HepG2 (cell line): ENCODE results near the gene NDUFA8. TPM values are rescaled to one million over a fixed set of nuclear protein-coding genes. Genes with fewer than 3 reads are reported as not detected.
A peak's percentile ranks its signal among the peaks of the same experiment; 100 is the strongest.

Experiments used
- ATAC-seq: fragments of 200-7000 bp; cut with Tn5 transposase; 3 replicates; pipeline ENCODE4 v1.9.1; 2020; ENCODE audit warnings: mild to moderate bottlenecking, moderate library complexity
- BruUV-seq: library from RNA; stranded (reverse); fragments of 400-500 nt; replicated peaks from 2 replicates; lab custom pipeline; 2021; lab: Mats Ljungman, UMichigan
- CTCF ChIA-PET: fragments of 300-600 bp; formaldehyde crosslinking; extraction: SDS; loops from one replicate; lab custom pipeline; 2021; ENCODE audit warnings: low total read pairs, inconsistent platforms, low intra/inter-chr PET ratio; lab: Yijun Ruan, JAX
- POLR2A ChIA-PET: fragments of 350-600 bp; sonication (Branson Sonifier 250); formaldehyde crosslinking; loops from one replicate; lab custom pipeline; 2020; ENCODE audit warnings: antibody characterized with exemption, inconsistent platforms; lab: Yijun Ruan, JAX
- DNase-seq: peaks from one replicate; pipeline ENCODE4 v3.0.0-alpha.2; 2015; ENCODE audit warnings: low spot score
- FAIRE-seq: peaks from 3 replicates; lab custom pipeline; 2011; peaks lifted over from hg19 to GRCh38; lab: Jason Lieb, UNC
- H2AFZ ChIP-seq: one replicate; pipeline ENCODE4 v1.6.1; 2011; ENCODE audit warnings: low read length, inconsistent platforms
- H3K27ac ChIP-seq: fragments of 300-600 bp; 3 replicates; pipeline ENCODE4 v1.8.0; 2011; ENCODE audit warnings: mixed run types, mild to moderate bottlenecking, mixed read lengths, low read length, inconsistent platforms; ENCODE audit not compliant: insufficient read depth; ENCODE audit errors: extremely low read length
- H3K27me3 ChIP-seq, 2 experiments: fragments of 200-600 bp in 1 of 2; 2 replicates in 1 of 2; 3 replicates in 1 of 2; pipeline versions ENCODE4 v1.6.0 to v1.8.0; 2011; ENCODE audit warnings: low read length in 2 of 2, mild to moderate bottlenecking in 2 of 2, moderate library complexity in 2 of 2, inconsistent platforms in 1 of 2; ENCODE audit not compliant: insufficient read depth in 2 of 2, control insufficient read depth in 1 of 2
- H3K36me3 ChIP-seq, 2 experiments: fragments of 200-600 bp in 1 of 2; replicated peaks in 1 of 2; 2 replicates in 1 of 2; 3 replicates in 1 of 2; pipeline versions ENCODE4 v1.5.1 to v1.8.0; 2011; ENCODE audit warnings: low read length in 2 of 2, inconsistent platforms in 1 of 2; ENCODE audit not compliant: insufficient read depth in 2 of 2, control insufficient read depth in 1 of 2
- H3K4me1 ChIP-seq: 2 replicates; pipeline ENCODE4 v1.5.1; 2012; ENCODE audit warnings: low read length, inconsistent platforms; ENCODE audit not compliant: insufficient read depth
- H3K4me2 ChIP-seq: 2 replicates; pipeline ENCODE4 v1.6.0; 2011; ENCODE audit warnings: low read depth, low read length, inconsistent platforms
- H3K4me3 ChIP-seq, 3 experiments: fragments of 200-600 bp in 1 of 3; sonication (generic), shearing (Covaris generic) in 1 of 3; replicated peaks in 1 of 3; 2 replicates each; pipeline ENCODE4 v1.5.1; 2011 to 2016; ENCODE audit warnings: low read length in 3 of 3, inconsistent platforms in 2 of 3, low read depth in 2 of 3, mild to moderate bottlenecking in 2 of 3, control low read depth in 1 of 3, mixed read lengths in 1 of 3; ENCODE audit not compliant: insufficient read depth in 1 of 3
- H3K79me2 ChIP-seq: one replicate; pipeline ENCODE4 v1.6.1; 2011; ENCODE audit warnings: low read length, inconsistent platforms; ENCODE audit not compliant: insufficient read depth
- H3K9ac ChIP-seq: 2 replicates; pipeline ENCODE4 v1.6.0; 2011; ENCODE audit warnings: mild to moderate bottlenecking, low read depth, low read length, inconsistent platforms; ENCODE audit not compliant: insufficient read depth
- H3K9me3 ChIP-seq: 2 replicates; pipeline ENCODE4 v1.5.1; 2012; ENCODE audit warnings: mild to moderate bottlenecking, low read length
- H4K20me1 ChIP-seq: 2 replicates; pipeline ENCODE4 v1.6.0; 2011; ENCODE audit warnings: inconsistent platforms, mild to moderate bottlenecking, low read length, moderate library complexity; ENCODE audit not compliant: insufficient read depth
- ATAD3A ChIP-seq: sonication (generic); formaldehyde crosslinking; IDR thresholded peaks from 2 replicates; pipeline ENCODE4 v1.4.0; 2020; ENCODE audit warnings: missing genetic modification reagents
- CTCF ChIP-seq: sonication (generic); formaldehyde crosslinking; IDR thresholded peaks from 2 replicates; pipeline ENCODE4 v1.5.0; 2020; ENCODE audit warnings: mild to moderate bottlenecking, missing genetic modification reagents, moderate library complexity
- FOXA1 ChIP-seq, 2 experiments: fragments of 450-650 bp in 1 of 2; sonication (generic) in 1 of 2; formaldehyde crosslinking in 1 of 2; IDR thresholded peaks; 2 replicates each; pipeline versions ENCODE4 v1.4.0 to v1.6.1; 2016 to 2020; ENCODE audit warnings: missing genetic modification reagents in 1 of 2
- FOXA3 ChIP-seq: IDR thresholded peaks from 2 replicates; pipeline ENCODE4 v1.6.1; 2016; ENCODE audit warnings: missing genetic modification reagents, missing compliant biosample characterization
- KDM5A ChIP-seq: fragments of 200-600 bp; sonication (generic); IDR thresholded peaks from 2 replicates; pipeline ENCODE4 v1.7.0; 2018; ENCODE audit warnings: antibody characterized with exemption, mild to moderate bottlenecking, low read length, borderline replicate concordance
- RAD21 ChIP-seq: fragments of 450-650 bp; formaldehyde crosslinking; IDR thresholded peaks from 2 replicates; pipeline ENCODE4 v1.5.0; 2020; ENCODE audit warnings: mild to moderate bottlenecking
- SMC3 ChIP-seq: IDR thresholded peaks from 2 replicates; pipeline ENCODE4 v1.6.1; 2011; ENCODE audit warnings: low read length, improper control_type of control experiment
- STAG1 ChIP-seq: sonication (generic); formaldehyde crosslinking; IDR thresholded peaks from 2 replicates; pipeline ENCODE4 v1.4.0; 2020; ENCODE audit warnings: missing genetic modification reagents
- TEAD2 ChIP-seq: sonication (generic); formaldehyde crosslinking; IDR thresholded peaks from 2 replicates; pipeline ENCODE4 v1.9.0; 2021; ENCODE audit warnings: missing genetic modification reagents
- ZMAT5 ChIP-seq: sonication (generic); formaldehyde crosslinking; IDR thresholded peaks from 2 replicates; pipeline ENCODE4 v1.5.0; 2020; ENCODE audit warnings: mild to moderate bottlenecking, low read depth, missing genetic modification reagents, borderline replicate concordance
- ZNF207 ChIP-seq: fragments of 450-650 bp; IDR thresholded peaks from 2 replicates; pipeline ENCODE4 v1.6.1; 2016; ENCODE audit warnings: antibody characterized with exemption, borderline replicate concordance
- ZSCAN12 ChIP-seq: sonication (generic); formaldehyde crosslinking; IDR thresholded peaks from 2 replicates; pipeline ENCODE4 v1.9.0; 2021; ENCODE audit warnings: mild to moderate bottlenecking, missing genetic modification reagents
- WGBS: methylation state at CpG from one replicate; pipeline ENCODE4 v1.1.6; 2017; ENCODE audit warnings: low lambda C conversion rate; 5-methylcytosine and 5-hydroxymethylcytosine counted together
- in situ Hi-C: cut with HindIII; loops from 2 replicates; pipeline ENCODE4 v1.10.0; 2017; ENCODE audit warnings: low pct_unique_long_range_greater_than_20kb; ENCODE audit not compliant: extremely low pct_ligation_motif_present
- intact Hi-C: fragments of 100-400 bp; cut with micrococcal nuclease; formaldehyde crosslinking; loops from one replicate; pipeline ENCODE4 v1.10.0; 2022; ENCODE audit not compliant: unreplicated experiment
- polyA plus RNA-seq, 8 experiments: library from polyadenylated mRNA; depleted of rRNA in 3 of 8; stranded (reverse) in 7 of 8; unstranded in 1 of 8; fragments of >200 nt; fragmentation: Illumina TruSeq in 4 of 8; extraction: Trizol in 4 of 8; gene quantifications; 2 replicates each; pipeline versions ENCODE4 v1.2.1 to v1.2.3, GENCODE V29; 2011 to 2016; ENCODE audit warnings: low read depth in 4 of 8, missing spikeins in 1 of 8, mixed read lengths in 1 of 8; ENCODE audit not compliant: insufficient read depth in 1 of 8
- total RNA-seq, 5 experiments: library from RNA; depleted of rRNA; stranded (reverse); fragments of >200 nt; fragmentation: Illumina TruSeq; extraction: Trizol; gene quantifications; 2 replicates each; pipeline ENCODE4 v1.2.3, GENCODE V29; 2016; ENCODE audit warnings: low read depth in 1 of 5

The NDUFA8 gene
- total and polyA plus RNA-seq, 2 of the 13 experiments (the other 11 are each of a cell fraction or from before 2014, with no cell fraction given) = 68.6 to 71.7 TPM

- ChIA-PET POLR2A (interaction anchor here (0.8 to 1.3 kb wide), 2 partner anchors 35 to 119 kb away, joined by 3 read pairs; partner anchors contain the start of genes MRRF and RBM18), CTCF (interaction anchor here (1.2 kb wide), 1 partner anchor 19 kb away, joined by 5 read pairs; no protein-coding TSS in a partner anchor)
- H3K27me3 ChIP-seq = no peaks in the 10 kb centered on the region
- no peak overlapping the region for H3K9ac ChIP-seq
- no peak overlapping the region for H2AFZ ChIP-seq
- H3K27ac ChIP-seq = no peak overlapping the region
- peaks cover 12 to 43% of the 10 kb centered on the region in 2 experiments for H3K36me3 ChIP-seq
- DNase-seq = peak; percentile 20
- H3K4me2 ChIP-seq = no peak overlapping the region
- H3K9me3 ChIP-seq = no peaks in the 10 kb centered on the region
- BruUV-seq = no TSS peak
- ATAC-seq = peak; percentile 71
- intact Hi-C loops = loop anchor here (1.0 kb wide), 1 partner anchor 20 kb away; no protein-coding TSS in a partner anchor
- FAIRE-seq = peak; percentile 18
- H3K4me1 ChIP-seq = peaks cover 39% of the 10 kb centered on the region
- TF ChIP-seq ZNF207 = no peak
- TF ChIP-seq TEAD2 (CRISPR knock-in tag) = no peak
- TF ChIP-seq STAG1 (CRISPR knock-in tag) = peak; percentile 54
- TF ChIP-seq FOXA3 (CRISPR knock-in tag) = peak; percentile 68; the same call in 1 of the 2 replicates
- no peak for TF ChIP-seq ZMAT5 (CRISPR knock-in tag)
- no peak for TF ChIP-seq ATAD3A
- no peak for TF ChIP-seq FOXA1 (IDR thresholded peaks at IDR 0.05)
- peak; percentile 68 for TF ChIP-seq FOXA1 (CRISPR knock-in tag; IDR thresholded peaks at IDR 0.05)
- 0 out of 2 replicates have a peak, but pooled peaks have one; percentile 38 for TF ChIP-seq RAD21 (CRISPR knock-in tag)
- peak; percentile 55; the same call in 1 of the 2 replicates for TF ChIP-seq SMC3
- TF ChIP-seq KDM5A = no peak
- no peak for TF ChIP-seq ZSCAN12
- peak; percentile 59 for TF ChIP-seq CTCF (CRISPR knock-in tag)
- TF ChIP-seq, all 625 proteins: peak for 6
- in situ Hi-C loops = loop anchor here (5.0 kb wide), 1 partner anchor 57 kb away; no protein-coding TSS in a partner anchor
- 94% methylated on average over 3 of the region's 3 CpGs for WGBS
- H3K79me2 ChIP-seq = peaks cover 3% of the 10 kb centered on the region
- no peaks in the 10 kb centered on the region for H4K20me1 ChIP-seq
- H3K4me3 ChIP-seq = no peak overlapping the region
Measured at GRCh38 chr9:122144836-122145591, 14.6 kb downstream of the NDUFA8 start.
